IMR-90 (cell line): Measurements from ENCODE around the gene ICAM1. TPM values are rescaled to one million over a fixed set of nuclear protein-coding genes. Genes with fewer than 3 reads are reported as not detected.

Experiments used
- ATAC-seq: fragments of 200-7000 bp; cut with Tn5 transposase; 2 replicates; pipeline ENCODE4 v1.9.1; 2020; ENCODE audit warnings: low read depth, mild to moderate bottlenecking, moderate library complexity
- BruUV-seq: library from RNA; stranded (reverse); fragments of 400-500 nt; replicated peaks from 2 replicates; lab custom pipeline; 2021; lab: Mats Ljungman, UMichigan
- CTCF ChIA-PET: fragments of 300-600 bp; formaldehyde crosslinking; extraction: SDS; loops from one replicate; lab custom pipeline; 2021; ENCODE audit warnings: antibody characterized with exemption; lab: Yijun Ruan, JAX
- POLR2A ChIA-PET: fragments of 300-600 bp; sonication (Branson Sonifier 250); formaldehyde crosslinking; loops from one replicate; lab custom pipeline; 2022; ENCODE audit warnings: antibody characterized with exemption; ENCODE audit not compliant: unreplicated experiment; lab: Charles Lee
- DNase-seq: peaks from one replicate; pipeline ENCODE4 v3.0.0; 2013
- H2AFZ ChIP-seq: replicated peaks from 2 replicates; pipeline ENCODE3; 2013; ENCODE audit warnings: low read length, mild to moderate bottlenecking; ENCODE audit not compliant: poor library complexity
- H2AK5ac ChIP-seq: 2 replicates; pipeline ENCODE4 v1.6.1; 2013; ENCODE audit warnings: low read depth, low read length, inconsistent platforms
- H2AK9ac ChIP-seq: replicated peaks from 2 replicates; pipeline ENCODE3; 2013; ENCODE audit warnings: mild to moderate bottlenecking, low read depth, low read length, moderate library complexity; ENCODE audit not compliant: poor library complexity
- H2BK120ac ChIP-seq: 2 replicates; pipeline ENCODE4 v1.6.1; 2013; ENCODE audit warnings: low read depth, low read length, inconsistent platforms
- H2BK15ac ChIP-seq: 3 replicates; pipeline ENCODE4 v1.6.1; 2013; ENCODE audit warnings: low read depth, low read length, inconsistent platforms
- H2BK20ac ChIP-seq: 2 replicates; pipeline ENCODE4 v1.6.1; 2013; ENCODE audit warnings: low read depth, mild to moderate bottlenecking, inconsistent platforms, low read length, moderate library complexity
- H2BK5ac ChIP-seq: 2 replicates; pipeline ENCODE4 v1.6.1; 2013; ENCODE audit warnings: mild to moderate bottlenecking, low read depth, low read length, inconsistent platforms; ENCODE audit not compliant: poor library complexity, severe bottlenecking
- H3K14ac ChIP-seq: replicated peaks from 2 replicates; pipeline ENCODE4 v1.6.1; 2013; ENCODE audit warnings: low read depth, low read length, inconsistent platforms
- H3K18ac ChIP-seq: 2 replicates; pipeline ENCODE4 v1.6.1; 2013; ENCODE audit warnings: low read depth, low read length, control low read depth
- H3K23ac ChIP-seq: 2 replicates; pipeline ENCODE4 v1.6.1; 2013; ENCODE audit warnings: low read depth, low read length, inconsistent platforms
- H3K27ac ChIP-seq: 2 replicates; pipeline ENCODE4 v1.5.1; 2013; ENCODE audit warnings: mild to moderate bottlenecking, control low read depth, low read length; ENCODE audit not compliant: insufficient read depth
- H3K27me3 ChIP-seq: 2 replicates; pipeline ENCODE4 v1.6.1; 2013; ENCODE audit warnings: low read length; ENCODE audit not compliant: control insufficient read depth, insufficient read depth
- H3K36me3 ChIP-seq: 2 replicates; pipeline ENCODE4 v1.6.1; 2013; ENCODE audit warnings: low read length, mixed read lengths; ENCODE audit not compliant: control insufficient read depth, insufficient read depth
- H3K4ac ChIP-seq: 2 replicates; pipeline ENCODE4 v1.6.1; 2013; ENCODE audit warnings: low read depth, low read length, inconsistent platforms
- H3K4me1 ChIP-seq: 2 replicates; pipeline ENCODE4 v1.6.1; 2013; ENCODE audit warnings: low read length, mixed read lengths; ENCODE audit not compliant: control insufficient read depth, insufficient read depth
- H3K4me2 ChIP-seq: 2 replicates; pipeline ENCODE4 v1.6.1; 2013; ENCODE audit warnings: low read depth, mild to moderate bottlenecking, control low read depth, low read length, moderate library complexity
- H3K4me3 ChIP-seq: 2 replicates; pipeline ENCODE4 v1.5.1; 2013; ENCODE audit warnings: low read depth, mild to moderate bottlenecking, control low read depth, low read length, moderate library complexity; ENCODE audit not compliant: insufficient read depth
- H3K56ac ChIP-seq: 2 replicates; pipeline ENCODE4 v1.6.1; 2013; ENCODE audit warnings: low read length, inconsistent platforms; ENCODE audit not compliant: insufficient read depth; ENCODE audit errors: extremely low read depth
- H3K79me1 ChIP-seq, 2 experiments: 2 replicates each; pipeline ENCODE4 v1.6.1; 2013; ENCODE audit warnings: low read length in 2 of 2, inconsistent platforms in 1 of 2, low read depth in 1 of 2
- H3K9ac ChIP-seq: 2 replicates; pipeline ENCODE4 v1.6.1; 2013; ENCODE audit warnings: low read depth, low read length, control low read depth
- H3K9me1 ChIP-seq: 2 replicates; pipeline ENCODE4 v1.6.1; 2013; ENCODE audit warnings: low read length, inconsistent platforms; ENCODE audit not compliant: insufficient read depth
- H3K9me3 ChIP-seq: 2 replicates; pipeline ENCODE4 v1.6.1; 2013; ENCODE audit warnings: low read length; ENCODE audit not compliant: control insufficient read depth, insufficient read depth
- H4K20me1 ChIP-seq: 2 replicates; pipeline ENCODE4 v1.6.1; 2013; ENCODE audit warnings: low read length, inconsistent platforms; ENCODE audit not compliant: insufficient read depth
- H4K5ac ChIP-seq: 2 replicates; pipeline ENCODE4 v1.6.1; 2013; ENCODE audit warnings: mild to moderate bottlenecking, low read depth, low read length, control low read depth
- H4K8ac ChIP-seq, 2 experiments: 2 replicates each; pipeline ENCODE4 v1.6.1; 2013; ENCODE audit warnings: low read depth in 2 of 2, low read length in 2 of 2, control low read depth in 1 of 2, inconsistent platforms in 1 of 2
- H4K91ac ChIP-seq: 2 replicates; pipeline ENCODE4 v1.6.1; 2013; ENCODE audit warnings: low read depth, low read length, inconsistent platforms; ENCODE audit not compliant: insufficient read depth
- BHLHE40 ChIP-seq: fragments of 150-350 bp; IDR thresholded peaks from 2 replicates; pipeline ENCODE4 v1.6.1; 2016; ENCODE audit warnings: mild to moderate bottlenecking, low read depth, low read length
- FOS ChIP-seq: fragments of 150-350 bp; IDR thresholded peaks from 2 replicates; pipeline ENCODE4 v1.6.1; 2016; ENCODE audit warnings: low read depth, low read length
- MAZ ChIP-seq: IDR thresholded peaks from 2 replicates; pipeline ENCODE4 v1.6.1; 2012; ENCODE audit warnings: low read depth, mild to moderate bottlenecking, low read length, improper control_type of control experiment, moderate library complexity, borderline replicate concordance
- MXI1 ChIP-seq: IDR thresholded peaks from 2 replicates; pipeline ENCODE4 v1.6.1; 2012; ENCODE audit warnings: low read depth, mild to moderate bottlenecking, low read length, moderate library complexity, borderline replicate concordance
- NFE2L2 ChIP-seq: fragments of 150-350 bp; IDR thresholded peaks from 2 replicates; pipeline ENCODE4 v1.6.1; 2016; ENCODE audit warnings: low read depth, mild to moderate bottlenecking, low read length
- RAD21 ChIP-seq: IDR thresholded peaks from 2 replicates; pipeline ENCODE4 v1.6.1; 2012; ENCODE audit warnings: low read length, improper control_type of control experiment
- WGBS, 2 experiments: methylation state at CpG; one replicate each; pipeline versions ENCODE4 v1.1.5 to v1.1.7; 2013; ENCODE audit warnings: missing lambda C conversion rate in 2 of 2; ENCODE audit not compliant: insufficient read length in 1 of 2; ENCODE audit errors: extremely low coverage in 2 of 2; 5-methylcytosine and 5-hydroxymethylcytosine counted together
- dilution Hi-C: fragments of 300-500 bp; cut with HindIII; formaldehyde crosslinking; loops from one replicate; pipeline ENCODE4 v1.14.3; 2018; ENCODE audit warnings: low sequenced_read_pairs; ENCODE audit not compliant: unreplicated experiment
- in situ Hi-C: fragments of 300-500 bp; cut with MboI; formaldehyde crosslinking; loops from 3 replicates; pipeline ENCODE4 v1.14.3; 2019; ENCODE audit warnings: low sequenced_read_pairs, inconsistent platforms, mixed read lengths
- intact Hi-C: fragments of 100-400 bp; cut with micrococcal nuclease; formaldehyde crosslinking; loops from 2 replicates; pipeline ENCODE4 v1.10.0; 2022
- polyA plus RNA-seq, 3 experiments: library from polyadenylated mRNA; depleted of rRNA; stranded (reverse); fragments of >200 nt; gene quantifications; 2 replicates each; pipeline ENCODE4 v1.2.3, GENCODE V29; 2012; ENCODE audit warnings: low replicate concordance in 1 of 3
- total RNA-seq: library from RNA; depleted of rRNA; stranded (reverse); fragments of >200 nt; gene quantifications from 2 replicates; pipeline ENCODE4 v1.2.3, GENCODE V29; 2012
- TF ChIP-seq, protein P1 (sequence below): fragments of 150-350 bp; IDR thresholded peaks from 2 replicates; pipeline ENCODE4 v1.6.1; 2017; ENCODE audit warnings: mild to moderate bottlenecking, antibody characterized with exemption, low read length, low read depth

The ICAM1 gene
- total and polyA plus RNA-seq, 2 of the 4 experiments (the other 2 are of a cell fraction): 10.6 to 19.1 TPM

- TF ChIP-seq MAZ (no peak), NFE2L2 (no peak), FOS (no peak), MXI1 (peak; percentile 68; the same call in 1 of the 2 replicates), BHLHE40 (peak; percentile 88), RAD21 (no peak)
- TF ChIP-seq, protein P1, sequence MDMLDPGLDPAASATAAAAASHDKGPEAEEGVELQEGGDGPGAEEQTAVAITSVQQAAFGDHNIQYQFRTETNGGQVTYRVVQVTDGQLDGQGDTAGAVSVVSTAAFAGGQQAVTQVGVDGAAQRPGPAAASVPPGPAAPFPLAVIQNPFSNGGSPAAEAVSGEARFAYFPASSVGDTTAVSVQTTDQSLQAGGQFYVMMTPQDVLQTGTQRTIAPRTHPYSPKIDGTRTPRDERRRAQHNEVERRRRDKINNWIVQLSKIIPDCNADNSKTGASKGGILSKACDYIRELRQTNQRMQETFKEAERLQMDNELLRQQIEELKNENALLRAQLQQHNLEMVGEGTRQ: peak; percentile 76
- intact Hi-C loops (no loop called here), dilution Hi-C loops (no loop called here), in situ Hi-C loops (no loop called here)
- peak overlapping the region; percentile 77 for H3K4me3 ChIP-seq
- H3K9me3 ChIP-seq: no peaks in the 10 kb centered on the region
- H3K27me3 ChIP-seq: no peaks in the 10 kb centered on the region; the same call in 1 of the 2 replicates
- ChIA-PET POLR2A (interaction anchor here (0.5 to 1.0 kb wide), 3 partner anchors 13 to 18 kb away, joined by 3 to 4 read pairs (median 3); no protein-coding TSS in a partner anchor), CTCF (interaction anchor here (0.6 to 0.8 kb wide), 2 partner anchors 99 to 1813 kb away, joined by 3 to 7 read pairs; no protein-coding TSS in a partner anchor)
- peaks cover 0 to 4% of the 10 kb centered on the region in 2 experiments; a peak in 1 of 4 replicates for H3K79me1 ChIP-seq
- peaks cover 12% of the 10 kb centered on the region for H3K9me1 ChIP-seq
- H3K9ac ChIP-seq: peak overlapping the region; percentile 45; the same call in 1 of the 2 replicates
- WGBS, 2 experiments: 9% methylated on average over 19 of the region's 50 CpGs; no CpG with 5 or more reads in 1 of the 2 experiments
- peak overlapping the region; percentile 47 for H3K27ac ChIP-seq
- peak overlapping the region; percentile 92 for H2AFZ ChIP-seq
- no peak overlapping the region for H2AK5ac ChIP-seq
- peak overlapping the region; percentile 53 to 82 for H4K8ac ChIP-seq
- peak overlapping the region; percentile 72 for H3K4ac ChIP-seq
- H3K4me1 ChIP-seq: peaks cover 24% of the 10 kb centered on the region
- peak overlapping the region; percentile 64; the same call in 1 of the 2 replicates for H3K23ac ChIP-seq
- H3K18ac ChIP-seq: peak overlapping the region; percentile 47
- ATAC-seq: peak; percentile 33
- H2BK120ac ChIP-seq: peak overlapping the region; percentile 26
- peak overlapping the region; percentile 88 for H2AK9ac ChIP-seq
- peak overlapping the region; percentile 5; the same call in 1 of the 2 replicates for H4K5ac ChIP-seq
- peak overlapping the region; percentile 58 for H2BK5ac ChIP-seq
- DNase-seq: peak; percentile 54
- no TSS peak for BruUV-seq
- peaks cover 12% of the 10 kb centered on the region; the same call in 1 of the 2 replicates for H3K36me3 ChIP-seq
- no peak overlapping the region for H3K56ac ChIP-seq
- 0 out of 2 replicates have a peak overlapping the region, but pooled peaks have one; percentile 46 for H2BK20ac ChIP-seq
- peak overlapping the region; percentile 96 for H3K4me2 ChIP-seq
- peak overlapping the region; percentile 77; the same call in 1 of the 2 replicates for H3K14ac ChIP-seq
- peak overlapping the region; percentile 73; the same call in 1 of the 3 replicates for H2BK15ac ChIP-seq
- 0 out of 2 replicates have a peak, but pooled peaks cover 2% of the 10 kb centered on the region for H4K20me1 ChIP-seq
- H4K91ac ChIP-seq: peak overlapping the region; percentile 40; the same call in 1 of the 2 replicates
Observed at GRCh38 chr19:10289167-10289835, 18.4 kb downstream of the ICAM1 start.
